Measurements from ENCODE around the gene FAM186B. TPM values are rescaled to one million over a fixed set of nuclear protein-coding genes. Genes with fewer than 3 reads are reported as not detected.
A peak's percentile ranks its signal among the peaks of the same experiment; 100 is the strongest.

Gene FAM186B
- total RNA-seq, 1 experiment from 2014 or later = 0.46 TPM

GRCh38 chr12:49568442-49569162 is 36.8 kb downstream of the FAM186B start:
- Histone ChIP-seq H3K27me3 (ENCODE audit: insufficient read depth, low read length) (no peaks in the 10 kb centered on the region), H4K5ac (ENCODE audit: insufficient read length, low read depth, low read length) (no peak overlapping the region), H3K4me2 (ENCODE audit: insufficient read depth, insufficient read length, low read length) (peak overlapping the region; percentile 74), H3K9ac (ENCODE audit: extremely low read depth, insufficient read length, low read length) (peak overlapping the region; percentile 69), H3K14ac (ENCODE audit: insufficient read depth, low read length) (no peak overlapping the region), H3K56ac (ENCODE audit: insufficient read length, low read depth, low read length) (no peak overlapping the region), H2BK120ac (ENCODE audit: low read depth, low read length, poor library complexity, severe bottlenecking) (no peak overlapping the region), H3K79me2 (ENCODE audit: insufficient read depth, low read length) (no peaks in the 10 kb centered on the region; the same call in 1 of the 2 replicates), H4K8ac (replicated peaks; ENCODE audit: insufficient read length, low read depth, low read length) (no peak overlapping the region), H4K91ac (ENCODE audit: insufficient read length, low read depth, low read length) (no peak overlapping the region), H2AFZ (ENCODE audit: low read length) (no peak overlapping the region), H3K18ac (ENCODE audit: insufficient read length, low read depth, low read length) (no peak overlapping the region), H3K4ac (ENCODE audit: low read depth, low read length) (no peak overlapping the region), H3K4me1 (ENCODE audit: insufficient read depth, low read length) (no peaks in the 10 kb centered on the region), H2BK5ac (ENCODE audit: insufficient read length, low read length) (no peak overlapping the region), H2AK5ac (ENCODE audit: insufficient read length, low read length) (no peak overlapping the region), H2BK12ac (ENCODE audit: insufficient read length, low read depth, low read length) (no peak overlapping the region), H3T11ph (ENCODE audit: low read length) (no peak overlapping the region), H3K79me1 (ENCODE audit: insufficient read depth, low read depth, low read length, poor library complexity, severe bottlenecking) (peaks cover 3% of the 10 kb centered on the region), H2BK15ac (ENCODE audit: low read depth, low read length) (no peak overlapping the region), H3K23me2 (ENCODE audit: insufficient read length, low read depth, low read length, poor library complexity, severe bottlenecking) (peaks cover 6% of the 10 kb centered on the region), H3K9me3 (ENCODE audit: control insufficient read depth, low read depth, low read length) (no peaks in the 10 kb centered on the region), H4K20me1 (ENCODE audit: control insufficient read depth, insufficient read depth, insufficient read length) (no peaks in the 10 kb centered on the region), H3K27ac (ENCODE audit: insufficient read length, low read depth, low read length) (no peak overlapping the region), H2BK20ac (ENCODE audit: low read depth, low read length, poor library complexity, severe bottlenecking) (no peak overlapping the region), H3K23ac (ENCODE audit: insufficient read length, low read depth, low read length) (no peak overlapping the region)
- H3K27me3 Mint-ChIP-seq (ENCODE audit: low read depth) = no peaks in the 10 kb centered on the region; the same call in 1 of the 2 replicates
- peaks cover 15 to 30% (median 28%) of the 10 kb centered on the region in 3 experiments; a peak in 6 of 7 replicates for H3K36me3 Mint-ChIP-seq (ENCODE audit: insufficient read depth in 1 of 3, low read depth in 3 of 3)
- H3K27ac Mint-ChIP-seq = peak overlapping the region; percentile 99; a peak in 6 of 7 replicates
- TF ChIP-seq CTCF (conservative IDR thresholded peaks at IDR 0.05) = no peak
- H3K9me3 Mint-ChIP-seq = peaks cover 0 to 6% of the 10 kb centered on the region in 2 experiments; a peak in 3 of 5 replicates
- no peak for DNase-seq
- peaks cover 2 to 14% of the 10 kb centered on the region in 2 experiments for H3K4me1 Mint-ChIP-seq
- peak overlapping the region; percentile 98 to 99 for H3K4me3 Mint-ChIP-seq
- no CpG with 5 or more reads among the region's 19 CpGs for WGBS (ENCODE audit: extremely low coverage, insufficient read length, low lambda C conversion rate)
